PC-3 (cell line): Measurements from ENCODE around the gene ATXN10.

Source experiments
- CTCF ChIP-seq: fragments of 300-600 bp; sonication (generic); conservative IDR thresholded peaks from 2 replicates; pipeline ENCODE4 v1.5.1; 2017; ENCODE audit warnings: antibody characterized with exemption, low read depth, mild to moderate bottlenecking, low read length
- EZH2 ChIP-seq: fragments of 300-600 bp; sonication (generic); IDR thresholded peaks from one replicate; pipeline ENCODE4 v1.6.1; 2017; ENCODE audit warnings: antibody characterized with exemption, mild to moderate bottlenecking, low read length; ENCODE audit not compliant: unreplicated experiment
- EZH2phosphoT487 ChIP-seq: fragments of 300-600 bp; sonication (generic); IDR thresholded peaks from 2 replicates; pipeline ENCODE4 v1.6.1; 2018; ENCODE audit warnings: mild to moderate bottlenecking, antibody characterized with exemption, low read length, borderline replicate concordance

- TF ChIP-seq CTCF, result no peak
- TF ChIP-seq EZH2phosphoT487, result no peak
- TF ChIP-seq EZH2, result no peak
Observed at GRCh38 chr22:45777046-45777851, 105.6 kb downstream of the ATXN10 start.
